GM21619 (cell line): ENCODE results near the gene PIWIL1.

Experiments used
- ATAC-seq: cut with Tn5 transposase; IDR thresholded peaks from one replicate; pipeline ENCODE4 v1.9.1; 2021; ENCODE audit not compliant: unreplicated experiment

PIWIL1 gene

DNA sequence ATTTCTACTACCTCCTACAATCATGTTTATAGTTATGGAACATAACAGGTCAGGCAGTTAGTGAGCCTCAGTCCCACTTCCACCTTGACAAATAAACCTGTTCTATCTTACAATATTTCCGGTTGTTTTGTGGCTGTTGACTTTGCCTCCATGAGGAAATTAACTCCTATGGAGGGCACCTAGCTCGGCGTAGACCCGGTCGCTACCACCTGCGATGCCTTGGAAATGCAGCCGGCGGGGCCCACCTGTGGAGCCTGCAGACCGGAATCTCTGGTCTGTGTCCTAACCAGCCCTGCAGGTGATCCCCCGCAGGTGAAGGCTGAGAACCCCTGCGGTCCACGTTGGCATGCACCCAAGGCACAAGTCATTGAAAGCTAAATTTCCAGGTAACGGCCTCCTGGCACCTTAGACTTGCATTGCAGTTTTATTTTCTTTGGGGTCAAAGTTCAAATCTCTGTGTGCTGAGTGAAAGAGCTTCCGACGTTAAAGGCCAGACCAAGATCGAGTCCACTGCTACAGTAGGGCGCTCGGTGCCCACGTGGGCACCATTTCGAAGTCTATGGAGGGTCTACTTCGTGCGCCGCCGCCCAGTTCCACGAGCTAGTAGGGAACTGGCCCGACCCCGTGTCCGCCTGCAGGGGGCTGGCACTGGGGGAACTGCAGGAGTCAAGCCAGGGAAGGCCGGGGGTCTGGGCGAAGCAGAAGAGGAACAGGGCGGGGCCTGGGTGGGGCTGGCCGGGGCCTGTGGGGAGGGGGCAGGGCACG, 782 bp upstream of the PIWIL1 start:
- no peak for ATAC-seq

DNA sequence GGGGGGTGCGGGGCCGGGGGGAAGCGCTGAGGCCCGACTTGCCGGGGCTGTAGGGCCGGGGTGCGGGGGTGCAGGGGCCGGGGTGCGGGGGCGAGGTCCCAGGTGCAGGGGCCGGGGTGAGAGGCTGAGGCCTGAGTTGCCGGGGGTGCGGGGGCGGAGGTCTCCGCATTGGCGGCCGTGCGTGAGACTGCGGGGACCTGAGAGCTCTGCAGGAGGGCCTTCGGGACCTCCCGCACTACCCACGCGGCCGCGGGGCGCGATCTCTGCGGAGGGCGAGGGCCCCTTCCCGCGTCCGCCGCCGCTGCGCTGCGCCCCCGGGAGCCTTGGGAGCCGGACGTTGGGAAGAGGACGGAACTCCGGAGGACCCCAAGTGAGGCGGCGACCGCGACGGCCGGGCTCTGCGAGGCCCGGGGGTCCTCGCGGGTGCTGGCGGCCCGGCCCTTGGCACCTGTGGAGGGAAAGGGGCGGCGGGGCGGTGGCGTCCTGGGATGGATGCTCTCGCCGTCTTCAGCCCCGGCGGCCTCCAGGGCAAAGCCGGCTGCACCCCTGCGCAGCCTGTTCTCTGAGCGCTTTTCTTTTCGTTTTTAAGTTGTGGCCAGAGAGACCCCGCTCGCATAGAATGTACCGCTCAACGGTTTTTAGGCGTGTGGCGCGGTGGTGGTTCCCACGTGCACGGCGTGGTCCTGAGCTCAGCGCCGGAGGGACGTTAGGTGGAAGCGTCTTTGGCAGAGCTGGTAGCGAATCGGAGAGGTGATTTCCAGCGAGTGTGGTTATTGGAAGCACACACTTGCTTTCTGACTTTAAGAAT, 1.3 kb downstream of the PIWIL1 start:
- ATAC-seq: no peak

DNA sequence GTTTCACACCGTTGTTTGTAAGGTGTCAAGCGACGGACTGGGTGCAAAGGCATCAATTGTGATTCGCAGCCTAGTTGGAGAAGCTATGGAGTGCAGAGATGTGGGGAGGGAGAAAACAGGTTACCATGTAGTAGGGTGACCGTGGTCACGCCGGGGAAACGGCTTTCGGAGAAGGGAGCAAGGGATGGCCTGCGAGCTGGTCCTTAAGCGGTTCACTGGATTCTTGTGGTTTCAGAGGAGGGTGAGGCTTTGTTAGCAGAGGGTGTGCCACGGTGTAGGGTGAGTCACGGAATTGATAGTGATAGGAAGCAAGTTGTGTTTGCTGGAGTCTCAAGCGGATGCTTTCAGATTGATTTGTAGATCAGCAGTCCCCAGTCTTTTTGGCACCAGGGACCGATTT, 2.3 kb downstream of the PIWIL1 start:
- ATAC-seq: no peak

DNA sequence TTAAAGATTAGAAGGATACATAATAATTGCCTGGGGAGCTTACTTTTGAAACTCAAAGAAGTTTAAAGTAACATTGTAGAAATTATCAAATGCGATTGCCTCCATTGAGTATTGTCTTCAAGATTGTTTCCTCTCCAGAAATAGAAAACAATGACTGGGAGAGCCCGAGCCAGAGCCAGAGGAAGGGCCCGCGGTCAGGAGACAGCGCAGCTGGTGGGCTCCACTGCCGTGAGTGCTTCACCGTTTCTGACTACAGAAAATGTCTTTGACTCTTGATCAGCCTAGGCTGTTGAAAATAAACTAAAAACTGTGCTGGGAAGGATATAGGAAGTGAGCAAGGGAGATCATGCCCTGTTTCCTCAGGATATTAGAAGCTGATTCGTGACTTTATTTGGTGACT, 4.8 kb downstream of the PIWIL1 start:
- no peak for ATAC-seq

DNA sequence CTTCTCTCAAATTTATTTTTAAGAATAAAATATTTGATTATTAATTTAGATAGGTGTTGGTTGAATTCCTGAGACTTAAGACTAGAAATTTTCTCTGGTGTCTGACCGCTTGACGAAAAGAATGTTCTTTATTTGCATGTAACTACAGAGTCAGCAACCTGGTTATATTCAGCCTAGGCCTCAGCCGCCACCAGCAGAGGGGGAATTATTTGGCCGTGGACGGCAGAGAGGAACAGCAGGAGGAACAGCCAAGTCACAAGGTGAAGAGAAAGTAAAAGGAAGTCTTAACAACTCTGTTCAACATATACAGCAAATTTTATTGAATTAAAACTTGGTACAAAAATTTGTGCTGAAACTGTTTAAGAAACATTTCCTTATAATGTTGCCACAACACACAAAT, 5.2 kb downstream of the PIWIL1 start:
- ATAC-seq: no peak

DNA sequence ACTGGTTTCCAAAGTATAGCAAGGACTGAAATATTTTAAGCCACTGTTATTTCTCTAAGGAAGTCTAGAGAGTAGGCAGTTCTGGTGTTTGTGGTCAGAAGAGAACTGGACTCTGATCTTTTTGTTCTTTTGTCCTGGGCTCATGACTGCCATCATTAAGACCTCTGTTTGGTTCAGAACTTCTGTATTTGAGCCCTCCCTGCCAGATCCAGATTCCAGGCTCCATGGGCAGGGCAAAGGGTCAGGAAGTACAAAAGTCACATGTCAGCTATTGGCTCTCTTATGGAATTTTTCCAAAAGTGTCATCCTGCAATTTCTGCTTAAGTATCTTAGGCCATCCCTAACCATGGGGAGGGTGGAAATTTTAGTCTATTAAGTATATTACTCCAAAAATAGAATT, 6.8 kb downstream of the PIWIL1 start:
- no peak for ATAC-seq

DNA sequence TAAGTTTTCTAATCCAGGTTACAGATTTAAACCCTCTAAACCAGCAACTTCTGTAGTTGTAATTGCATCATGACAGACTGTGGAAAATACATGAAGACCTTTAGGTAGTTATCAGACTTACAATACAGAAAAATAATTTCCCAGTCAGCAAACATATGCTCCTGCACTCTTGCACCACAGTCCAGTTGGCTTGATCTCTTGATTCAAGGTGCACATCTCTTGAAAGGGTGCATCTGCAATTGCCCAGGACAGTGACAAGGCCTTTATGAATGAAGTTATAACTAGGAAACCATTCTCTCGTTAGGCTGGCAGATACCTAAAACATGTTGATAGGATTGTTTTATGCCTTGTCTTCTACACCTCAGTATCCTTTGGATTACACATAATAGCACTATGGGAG, 7.6 kb downstream of the PIWIL1 start:
- no peak for ATAC-seq

DNA sequence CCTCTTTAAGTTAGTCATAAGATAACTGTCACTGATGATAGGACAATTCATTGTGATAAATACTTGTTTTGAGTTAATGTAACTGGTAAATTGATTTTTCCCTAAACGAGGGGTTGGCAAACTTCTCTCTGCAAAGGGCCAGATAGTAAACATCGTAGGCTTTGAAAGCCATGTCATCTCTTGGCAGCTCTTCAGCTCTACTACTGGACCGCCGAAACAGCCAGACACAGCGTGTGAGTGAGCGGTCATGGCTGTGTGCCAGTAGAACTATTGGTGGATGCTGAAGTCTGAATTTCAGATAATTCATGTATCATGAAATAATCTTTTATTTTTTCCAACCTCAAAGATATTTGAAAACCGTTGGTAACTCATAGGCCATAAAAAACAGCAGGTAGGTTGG, 9.9 kb downstream of the PIWIL1 start:
- ATAC-seq: no peak

DNA sequence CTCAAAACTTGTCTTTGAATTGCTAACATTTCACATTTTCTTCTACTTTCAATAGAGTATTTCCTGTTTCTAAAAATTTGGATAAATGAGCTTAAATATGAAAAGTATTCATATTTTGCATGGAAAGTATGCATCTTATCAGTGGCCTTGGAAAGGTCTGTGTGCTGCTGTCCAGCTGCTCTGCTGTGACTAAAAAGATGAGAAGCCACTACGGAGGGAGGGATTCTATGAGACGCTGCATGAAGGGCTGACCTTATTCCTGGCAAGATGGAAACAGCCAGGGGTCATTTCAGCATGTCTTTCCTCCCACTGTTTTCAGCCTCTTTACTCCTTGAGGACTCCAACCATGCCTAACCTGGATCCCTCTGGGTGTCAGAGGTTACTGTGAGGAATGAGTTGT, 13.0 kb downstream of the PIWIL1 start:
- no peak for ATAC-seq

DNA sequence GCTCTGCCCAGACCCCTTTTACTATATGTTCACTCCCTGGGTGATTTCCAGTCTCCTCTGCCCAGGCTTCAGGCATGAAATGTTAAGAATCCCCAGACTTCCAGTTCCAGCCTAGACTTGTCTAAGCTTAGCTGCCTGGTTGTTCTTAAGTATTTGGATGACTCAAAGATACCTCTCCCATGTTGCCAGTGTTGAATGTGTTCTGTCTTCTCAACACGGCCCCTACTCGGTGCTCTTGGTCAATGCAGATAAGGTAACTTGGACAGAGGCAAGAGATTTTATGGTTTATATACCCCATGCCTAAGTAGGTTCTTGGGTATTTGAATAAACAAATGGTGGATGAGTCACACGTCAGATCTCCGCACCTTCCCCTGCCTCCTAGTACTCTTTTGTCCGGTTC, 13.6 kb downstream of the PIWIL1 start:
- no peak for ATAC-seq

DNA sequence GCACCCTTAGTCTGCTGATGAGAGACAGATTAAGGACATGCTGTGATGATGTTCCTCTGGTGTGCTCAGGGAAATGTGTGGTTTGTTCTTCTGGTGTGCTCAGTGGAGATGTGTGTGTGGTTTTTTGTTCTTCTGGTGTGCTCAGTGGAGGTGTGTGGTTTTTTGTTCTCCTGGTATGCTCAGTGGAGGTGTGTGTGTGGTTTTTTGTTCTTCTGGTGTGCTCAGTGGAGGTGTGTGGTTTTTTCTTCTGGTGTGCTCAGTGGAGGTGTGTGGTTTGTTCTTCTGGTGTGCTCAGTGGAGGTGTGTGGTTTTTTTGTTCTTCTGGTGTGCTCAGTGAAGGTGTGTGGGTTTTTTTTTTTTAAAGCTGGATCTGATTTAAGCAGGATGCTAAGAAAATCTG, 15.4 kb downstream of the PIWIL1 start:
- no peak for ATAC-seq

DNA sequence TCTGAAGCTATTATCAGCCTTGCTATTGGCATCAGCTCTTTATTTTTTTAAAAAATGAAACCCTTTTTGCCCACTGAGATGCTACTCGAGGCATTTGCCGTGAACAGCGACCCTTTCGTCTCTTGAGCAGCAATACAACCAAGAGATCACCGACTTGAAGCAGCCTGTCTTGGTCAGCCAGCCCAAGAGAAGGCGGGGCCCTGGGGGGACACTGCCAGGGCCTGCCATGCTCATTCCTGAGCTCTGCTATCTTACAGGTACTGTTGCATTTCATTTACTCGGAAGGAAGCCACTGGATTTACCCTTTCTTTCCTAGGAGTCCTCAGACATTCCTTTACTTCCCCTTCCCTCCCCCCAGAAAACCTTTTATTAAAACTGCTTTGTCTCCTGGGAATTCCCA, 16.7 kb downstream of the PIWIL1 start:
- no peak for ATAC-seq

DNA sequence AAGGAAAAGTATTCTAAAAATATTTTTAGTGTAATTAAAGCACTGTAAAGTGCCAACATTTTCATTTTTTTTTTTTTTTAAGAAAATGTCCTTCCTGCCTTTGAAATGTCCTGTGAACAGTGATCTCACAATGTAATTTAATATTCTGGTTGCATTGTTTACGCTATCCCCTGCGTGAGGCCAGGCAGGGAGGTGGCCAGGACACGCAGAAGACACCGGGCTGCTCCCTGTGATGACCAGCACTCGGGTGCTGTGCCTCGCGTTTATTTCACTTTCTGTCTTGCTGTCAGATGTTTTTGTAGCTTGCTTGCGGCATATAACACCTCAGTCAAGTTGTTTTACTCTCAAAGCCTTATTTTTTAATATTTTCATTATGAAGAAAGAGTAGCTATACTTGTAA, 18.5 kb downstream of the PIWIL1 start:
- ATAC-seq: no peak

DNA sequence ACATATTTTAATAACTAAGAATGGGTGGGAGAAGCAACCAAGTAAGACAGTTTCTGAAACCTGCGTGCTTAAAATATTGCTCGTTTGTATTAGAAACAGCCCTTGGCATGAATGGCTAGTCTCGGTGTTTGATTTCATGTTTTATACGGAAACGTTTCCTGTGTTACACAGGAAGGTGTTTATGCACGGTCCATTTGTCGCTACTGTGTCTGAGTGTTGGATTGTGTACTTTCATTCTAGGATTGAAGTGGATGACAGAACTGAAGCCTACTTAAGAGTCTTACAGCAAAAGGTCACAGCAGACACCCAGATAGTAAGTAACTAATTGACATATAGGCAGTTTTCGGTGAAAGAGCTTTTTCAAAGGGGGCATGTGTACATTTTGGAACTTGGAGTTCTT, 19.6 kb downstream of the PIWIL1 start:
- ATAC-seq: no peak

DNA sequence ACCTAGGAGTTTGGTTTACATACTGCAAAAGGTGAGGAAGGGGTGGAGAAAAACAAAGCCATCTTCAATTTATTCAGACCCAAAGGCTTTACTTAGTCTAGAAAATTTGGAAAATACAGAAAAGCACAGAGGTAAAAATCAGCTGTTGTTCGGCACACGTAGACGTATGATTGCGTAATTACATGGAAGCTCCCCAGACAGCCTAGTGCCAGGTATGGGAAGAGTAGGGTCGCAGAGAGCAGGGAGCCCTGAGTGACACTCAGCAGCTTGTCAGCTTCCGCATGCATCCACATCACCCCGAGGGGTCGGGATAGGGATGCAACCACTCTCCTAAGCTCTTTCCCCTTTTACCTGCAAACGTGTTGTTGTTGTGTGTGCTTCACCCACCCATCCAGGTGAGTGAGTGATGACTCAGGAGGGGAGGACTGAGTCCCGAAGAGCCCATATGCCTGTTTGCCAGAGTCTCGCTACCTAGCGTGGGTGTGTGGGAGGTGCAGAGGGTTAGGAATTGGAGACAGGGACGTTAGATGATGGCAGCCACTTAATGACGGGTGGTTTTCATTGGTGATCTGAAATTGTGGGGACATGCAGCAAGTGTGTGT, 20.1 kb downstream of the PIWIL1 start:
- no peak for ATAC-seq

DNA sequence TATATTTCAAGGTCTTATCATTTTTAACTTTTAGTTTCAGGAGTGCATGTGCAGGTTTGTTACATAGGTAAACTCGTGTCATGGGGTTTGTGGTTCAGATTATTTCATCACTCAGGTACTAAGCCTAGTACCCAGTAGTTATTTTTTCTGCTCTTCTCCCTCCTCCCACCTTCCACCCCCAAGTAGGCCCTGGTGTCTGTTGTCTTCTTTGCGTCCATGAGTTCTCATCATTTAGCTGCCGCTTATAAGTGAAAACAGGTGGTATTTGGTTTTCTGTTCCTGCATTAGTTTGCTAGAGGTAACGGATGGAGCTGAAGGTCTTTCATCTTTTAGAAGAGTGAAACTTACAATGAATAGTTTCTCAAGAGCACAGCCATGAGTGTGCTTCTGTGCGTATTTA, 24.4 kb downstream of the PIWIL1 start:
- ATAC-seq: no peak

DNA sequence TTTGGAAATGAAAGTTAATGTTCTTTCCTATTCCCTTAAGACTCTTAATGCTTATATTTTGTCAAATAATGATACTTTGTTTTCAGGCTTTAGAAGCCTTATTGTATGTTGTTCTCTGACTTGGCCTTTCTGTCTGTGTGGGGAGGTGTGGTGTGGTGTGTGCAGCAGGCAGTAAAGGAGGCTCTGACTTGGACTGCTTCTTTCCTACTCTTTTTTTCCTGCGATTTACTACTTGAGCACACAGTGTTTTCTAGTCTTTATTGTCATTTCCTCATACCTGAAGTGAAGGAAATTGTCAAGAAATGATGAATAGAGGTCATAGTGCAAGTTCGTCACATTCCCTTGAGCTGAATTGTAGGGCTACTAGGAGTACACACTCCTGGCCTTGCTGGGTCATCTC, 26.9 kb downstream of the PIWIL1 start:
- no peak for ATAC-seq

DNA sequence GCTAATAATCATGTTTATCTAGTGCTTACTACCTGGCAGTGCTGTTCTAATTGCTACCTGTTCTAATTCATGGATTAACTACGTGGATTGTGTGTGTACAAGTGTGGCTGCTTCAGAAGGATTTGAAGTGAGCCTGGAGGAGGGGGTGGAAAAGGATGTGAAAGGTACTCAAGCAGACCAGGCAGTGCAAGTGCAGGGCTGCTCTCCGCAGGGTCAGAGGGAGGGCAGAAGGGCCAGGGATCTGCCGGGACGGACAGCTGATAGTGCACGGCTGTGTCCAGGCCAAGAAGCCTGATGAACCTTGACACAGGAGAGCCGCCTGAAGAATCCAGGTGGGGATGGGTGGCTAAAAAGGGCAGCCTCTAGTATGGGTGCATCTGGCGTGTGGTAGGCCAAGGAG, 28.5 kb downstream of the PIWIL1 start:
- ATAC-seq: no peak

DNA sequence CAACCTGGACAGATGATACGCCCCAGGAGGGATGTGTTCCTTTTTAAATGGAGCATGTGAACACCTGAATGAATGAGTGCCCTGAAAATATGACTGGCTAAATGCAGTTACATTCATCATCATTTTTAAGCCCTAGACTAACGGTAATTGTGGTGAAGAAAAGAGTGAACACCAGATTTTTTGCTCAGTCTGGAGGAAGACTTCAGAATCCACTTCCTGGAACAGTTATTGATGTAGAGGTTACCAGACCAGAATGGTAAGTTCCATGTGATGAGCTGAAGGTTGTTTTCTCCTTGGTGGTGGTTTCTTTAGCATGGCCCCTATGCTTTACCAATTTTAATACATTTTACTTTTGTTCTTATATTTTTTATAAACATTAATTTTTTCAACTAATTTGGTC, 29.3 kb downstream of the PIWIL1 start:
- no peak for ATAC-seq

DNA sequence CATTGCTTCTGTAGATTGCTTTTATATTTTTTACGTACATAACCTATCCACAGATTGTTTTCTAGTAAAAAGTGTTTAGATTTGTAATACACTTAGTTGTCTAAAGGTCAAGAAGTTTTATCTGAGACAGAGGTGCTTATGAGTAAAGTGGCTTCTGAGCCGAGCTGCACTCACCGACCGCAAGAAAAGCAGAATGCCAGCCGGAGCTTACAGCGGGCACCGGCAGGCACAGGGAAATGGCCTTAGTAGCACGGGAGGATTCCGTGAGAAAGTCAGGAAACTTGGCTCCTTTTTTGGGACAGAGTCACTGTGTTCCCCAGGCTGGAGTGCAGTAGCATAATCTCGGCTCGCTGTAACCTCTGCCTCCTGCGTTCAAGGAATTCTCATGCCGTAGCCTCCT, 29.8 kb downstream of the PIWIL1 start:
- ATAC-seq: no peak

DNA sequence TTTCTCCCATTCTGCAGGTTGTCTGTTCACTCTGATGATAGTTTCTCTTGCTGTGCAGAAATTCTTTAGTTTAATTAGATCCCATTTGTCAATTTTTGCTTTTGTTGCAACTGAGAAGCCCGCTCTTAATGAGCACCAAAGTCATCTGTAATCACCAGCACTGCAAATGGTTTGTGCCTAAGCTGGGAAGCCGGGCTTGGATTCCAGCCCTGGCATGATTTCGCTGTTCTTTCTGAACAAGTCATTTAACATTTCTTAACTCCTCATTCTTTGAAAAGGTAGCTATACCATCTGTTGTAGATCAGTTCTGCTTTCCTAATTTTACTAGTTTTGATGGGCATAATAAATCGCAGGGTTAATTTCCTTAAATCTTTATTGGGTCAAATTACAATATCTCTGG, 32.1 kb downstream of the PIWIL1 start:
- no peak for ATAC-seq

DNA sequence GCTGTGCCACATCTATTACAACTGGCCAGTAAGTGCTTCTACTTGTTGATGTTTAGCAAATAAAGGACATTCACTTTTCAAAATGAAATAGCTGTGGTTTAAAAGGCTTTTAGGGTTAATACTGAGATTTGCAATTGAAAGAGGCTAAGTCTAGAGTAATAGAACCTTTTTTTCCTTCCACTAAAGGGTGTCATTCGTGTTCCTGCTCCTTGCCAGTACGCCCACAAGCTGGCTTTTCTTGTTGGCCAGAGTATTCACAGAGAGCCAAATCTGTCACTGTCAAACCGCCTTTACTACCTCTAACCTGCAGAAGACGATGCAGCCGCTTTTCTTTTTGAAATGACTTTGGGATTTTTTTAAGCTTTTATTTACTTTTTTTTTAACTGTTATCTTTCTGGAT, 33.6 kb downstream of the PIWIL1 start:
- ATAC-seq: no peak
